GM18858 (cell line): ENCODE measurements around the gene NMT1.

Source experiments
- ATAC-seq: cut with Tn5 transposase; IDR thresholded peaks from one replicate; pipeline ENCODE4 v1.9.1; 2021; ENCODE audit not compliant: unreplicated experiment

Gene NMT1

GRCh38 chr17:45104029-45104428 lies 42.9 kb downstream of the NMT1 start:
- ATAC-seq, result no peak

GRCh38 chr17:45104497-45104896 lies 43.4 kb downstream of the NMT1 start:
- ATAC-seq, result no peak

GRCh38 chr17:45104907-45105624 lies 43.9 kb downstream of the NMT1 start:
- ATAC-seq, result no peak

- ATAC-seq, result no peak
Measured at GRCh38 chr17:45106096-45106495, 45.0 kb downstream of the NMT1 start.

GRCh38 chr17:45106582-45106981 lies 45.5 kb downstream of the NMT1 start:
- ATAC-seq, result no peak

GRCh38 chr17:45107293-45108010 lies 46.3 kb downstream of the NMT1 start:
- no peak for ATAC-seq

- no peak for ATAC-seq
Measured at GRCh38 chr17:45108051-45108450, 46.9 kb downstream of the NMT1 start.

- ATAC-seq, result no peak
Measured at GRCh38 chr17:45108595-45109521, 47.7 kb downstream of the NMT1 start.

GRCh38 chr17:45110676-45111611 lies 49.8 kb downstream of the NMT1 start:
- ATAC-seq, result no peak

- ATAC-seq, result no peak
Measured at GRCh38 chr17:45111850-45112249, 50.7 kb downstream of the NMT1 start.

- ATAC-seq, result no peak
Measured at GRCh38 chr17:45112559-45113423, 51.7 kb downstream of the NMT1 start.

- no peak for ATAC-seq
Measured at GRCh38 chr17:45113424-45113754, 52.3 kb downstream of the NMT1 start.

GRCh38 chr17:45114117-45114932 lies 53.2 kb downstream of the NMT1 start:
- no peak for ATAC-seq

GRCh38 chr17:45115015-45115625 lies 54.0 kb downstream of the NMT1 start:
- no peak for ATAC-seq

GRCh38 chr17:45115871-45116270 lies 54.8 kb downstream of the NMT1 start:
- no peak for ATAC-seq

- ATAC-seq, result no peak
Measured at GRCh38 chr17:45116434-45117016, 55.4 kb downstream of the NMT1 start.

GRCh38 chr17:45117334-45117733 lies 56.2 kb downstream of the NMT1 start:
- no peak for ATAC-seq
